Measurements from ENCODE around the gene PPP4R4. TPM values are rescaled to one million over a fixed set of nuclear protein-coding genes. Genes with fewer than 3 reads are reported as not detected.

The PPP4R4 gene
- 12.8 and 13.5 TPM in 2 replicates for total RNA-seq
- long read RNA-seq, partial matches to known transcripts: 5 of 8 reads
- long read RNA-seq, other reads (novel, unspliced or antisense): 3 of 8 reads

- H3K9me3 Mint-ChIP-seq (ENCODE audit: low read depth): no peaks in the 10 kb centered on the region
- peaks cover 16% of the 10 kb centered on the region for H3K4me1 Mint-ChIP-seq (ENCODE audit: low read depth)
- peak within 1 kb of the TSS; percentile 82 for H3K4me3 Mint-ChIP-seq (ENCODE audit: low read depth)
- H3K36me3 Mint-ChIP-seq (ENCODE audit: insufficient read depth): no peaks in the 10 kb centered on the region
- peak; percentile 96 for DNase-seq (ENCODE audit: low spot score, unreplicated experiment)
- TF ChIP-seq CTCF (IDR thresholded peaks at IDR 0.05; ENCODE audit: unreplicated experiment): no peak
- H3K27me3 Mint-ChIP-seq: peaks cover 24% of the 10 kb centered on the region
- H3K27ac Mint-ChIP-seq: peak within 1 kb of the TSS; percentile 90
These were observed at the start of gene PPP4R4 for GRCh38 chr14:94173885-94174603. Gene PPP4R4, plus strand, starts transcription at chr14:94174322. Its CDS starts 144 bp downstream, at chr14:94174466.

- no peaks in the 10 kb centered on the region for H3K9me3 Mint-ChIP-seq (ENCODE audit: low read depth)
- H3K36me3 Mint-ChIP-seq (ENCODE audit: insufficient read depth): no peaks in the 10 kb centered on the region
- no peak for TF ChIP-seq CTCF (IDR thresholded peaks at IDR 0.05; ENCODE audit: unreplicated experiment)
- H3K27me3 Mint-ChIP-seq: peaks cover 10% of the 10 kb centered on the region
- no peak overlapping the region for H3K4me3 Mint-ChIP-seq (ENCODE audit: low read depth)
- H3K4me1 Mint-ChIP-seq (ENCODE audit: low read depth): peaks cover 4% of the 10 kb centered on the region
- no peak for DNase-seq (ENCODE audit: low spot score, unreplicated experiment)
- no peak overlapping the region for H3K27ac Mint-ChIP-seq
These were observed 49.3 kb upstream of the PPP4R4 start for GRCh38 chr14:94124582-94125377.

GRCh38 chr14:94125659-94126418 lies 48.3 kb upstream of the PPP4R4 start:
- TF ChIP-seq CTCF (IDR thresholded peaks at IDR 0.05; ENCODE audit: unreplicated experiment): no peak
- H3K27ac Mint-ChIP-seq: no peak overlapping the region
- H3K4me1 Mint-ChIP-seq (ENCODE audit: low read depth): peaks cover 10% of the 10 kb centered on the region
- no peaks in the 10 kb centered on the region for H3K36me3 Mint-ChIP-seq (ENCODE audit: insufficient read depth)
- no peak overlapping the region for H3K4me3 Mint-ChIP-seq (ENCODE audit: low read depth)
- no peaks in the 10 kb centered on the region for H3K9me3 Mint-ChIP-seq (ENCODE audit: low read depth)
- peaks cover 9% of the 10 kb centered on the region for H3K27me3 Mint-ChIP-seq
- DNase-seq (ENCODE audit: low spot score, unreplicated experiment): no peak

GRCh38 chr14:94126419-94126677 lies 47.8 kb upstream of the PPP4R4 start:
- Mint-ChIP-seq H3K9me3 (ENCODE audit: low read depth) (no peaks in the 10 kb centered on the region), H3K4me1 (ENCODE audit: low read depth) (peaks cover 10% of the 10 kb centered on the region), H3K27ac (no peak overlapping the region), H3K4me3 (ENCODE audit: low read depth) (no peak overlapping the region), H3K27me3 (peaks cover 6% of the 10 kb centered on the region), H3K36me3 (ENCODE audit: insufficient read depth) (no peaks in the 10 kb centered on the region)
- no peak for DNase-seq (ENCODE audit: low spot score, unreplicated experiment)
- TF ChIP-seq CTCF (IDR thresholded peaks at IDR 0.05; ENCODE audit: unreplicated experiment): no peak

GRCh38 chr14:94126800-94127199 lies 47.3 kb upstream of the PPP4R4 start:
- no peak for DNase-seq (ENCODE audit: low spot score, unreplicated experiment)
- H3K4me3 Mint-ChIP-seq (ENCODE audit: low read depth): no peak overlapping the region
- peaks cover 10% of the 10 kb centered on the region for H3K4me1 Mint-ChIP-seq (ENCODE audit: low read depth)
- TF ChIP-seq CTCF (IDR thresholded peaks at IDR 0.05; ENCODE audit: unreplicated experiment): no peak
- peaks cover 3% of the 10 kb centered on the region for H3K27me3 Mint-ChIP-seq
- no peaks in the 10 kb centered on the region for H3K9me3 Mint-ChIP-seq (ENCODE audit: low read depth)
- H3K36me3 Mint-ChIP-seq (ENCODE audit: insufficient read depth): no peaks in the 10 kb centered on the region
- no peak overlapping the region for H3K27ac Mint-ChIP-seq
